GM23338 (cell line): Measurements from ENCODE around the gene AZIN2. TPM values are rescaled to one million over a fixed set of nuclear protein-coding genes. Genes with fewer than 3 reads are reported as not detected.

Experiments used
- ATAC-seq: fragments of 200-7000 bp; cut with Tn5 transposase; 3 replicates; pipeline ENCODE4 v1.9.1; 2020
- DNase-seq: peaks from one replicate; pipeline ENCODE4 v3.0.0-alpha.2; 2015; ENCODE audit warnings: low spot score
- H2AFZ ChIP-seq: fragments of 200-600 bp; sonication (generic); 2 replicates; pipeline ENCODE4 v1.8.0; 2016; ENCODE audit warnings: antibody characterized with exemption, mild to moderate bottlenecking, moderate library complexity
- H3F3A ChIP-seq: fragments of 200-600 bp; sonication (generic); replicated peaks from 2 replicates; pipeline ENCODE4 v1.8.0; 2017; ENCODE audit warnings: antibody characterized with exemption, mixed run types, low read depth
- H3K27ac ChIP-seq: fragments of 200-600 bp; sonication (generic); 2 replicates; pipeline ENCODE4 v1.6.1; 2016; ENCODE audit warnings: low read depth
- H3K27me3 ChIP-seq: fragments of 200-600 bp; sonication (generic); 2 replicates; pipeline ENCODE4 v1.8.0; 2016; ENCODE audit warnings: mild to moderate bottlenecking, mixed run types, moderate library complexity; ENCODE audit not compliant: insufficient read depth
- H3K36me3 ChIP-seq: fragments of 200-600 bp; sonication (generic); 2 replicates; pipeline ENCODE4 v1.8.0; 2016; ENCODE audit warnings: mild to moderate bottlenecking; ENCODE audit not compliant: insufficient read depth
- H3K4me1 ChIP-seq: fragments of 200-600 bp; sonication (generic); 2 replicates; pipeline ENCODE4 v1.8.0; 2016; ENCODE audit warnings: mild to moderate bottlenecking, moderate library complexity; ENCODE audit not compliant: insufficient read depth
- H3K4me2 ChIP-seq: fragments of 200-600 bp; sonication (generic); 2 replicates; pipeline ENCODE4 v1.7.1; 2017; ENCODE audit warnings: mixed run types
- H3K4me3 ChIP-seq: fragments of 200-600 bp; sonication (generic); 2 replicates; pipeline ENCODE4 v1.6.1; 2016; ENCODE audit warnings: mixed run types
- H3K79me2 ChIP-seq: fragments of 200-600 bp; sonication (generic); replicated peaks from 2 replicates; pipeline ENCODE4 v1.8.0; 2017; ENCODE audit warnings: mild to moderate bottlenecking; ENCODE audit not compliant: insufficient read depth
- H3K9me2 ChIP-seq: fragments of 200-600 bp; sonication (generic); 2 replicates; pipeline ENCODE4 v1.8.0; 2017; ENCODE audit not compliant: insufficient read depth
- H4K20me1 ChIP-seq: fragments of 200-600 bp; sonication (generic); replicated peaks from 2 replicates; pipeline ENCODE4 v1.8.0; 2017; ENCODE audit warnings: mild to moderate bottlenecking; ENCODE audit not compliant: insufficient read depth
- H3K27ac Mint-ChIP-seq: 2 replicates; pipeline ENCODE4 v1.8.0; 2020; ENCODE audit warnings: inconsistent platforms, mild to moderate bottlenecking, moderate library complexity, mixed read lengths
- H3K27me3 Mint-ChIP-seq: 3 replicates; pipeline ENCODE4 v1.8.0; 2022; ENCODE audit warnings: low read depth, mild to moderate bottlenecking, moderate library complexity, mixed read lengths, inconsistent platforms; ENCODE audit not compliant: insufficient read depth, poor library complexity
- H3K36me3 Mint-ChIP-seq: 3 replicates; pipeline ENCODE4 v1.8.0; 2021; ENCODE audit warnings: low read depth, mild to moderate bottlenecking, inconsistent platforms, moderate library complexity, mixed read lengths
- H3K4me1 Mint-ChIP-seq: 3 replicates; pipeline ENCODE4 v1.8.0; 2020; ENCODE audit warnings: mild to moderate bottlenecking, inconsistent platforms, mixed read lengths
- H3K4me3 Mint-ChIP-seq: 3 replicates; pipeline ENCODE4 v1.8.0; 2021; ENCODE audit warnings: moderate library complexity, mild to moderate bottlenecking, inconsistent platforms, mixed read lengths
- H3K9me3 Mint-ChIP-seq: 3 replicates; pipeline ENCODE4 v1.8.0; 2020; ENCODE audit warnings: moderate library complexity, mild to moderate bottlenecking, inconsistent platforms, mixed read lengths
- EZH2 ChIP-seq: fragments of 200-600 bp; sonication (generic); IDR thresholded peaks from one replicate; pipeline ENCODE4 v1.8.0; 2017; ENCODE audit warnings: antibody characterized with exemption, mild to moderate bottlenecking, low read depth; ENCODE audit not compliant: unreplicated experiment
- NANOG ChIP-seq: IDR thresholded peaks from 2 replicates; pipeline ENCODE4 v1.6.1; 2016; ENCODE audit warnings: antibody characterized with exemption, borderline replicate concordance
- STAT1 ChIP-seq: IDR thresholded peaks from one replicate; pipeline ENCODE4 v1.6.1; 2016; ENCODE audit warnings: antibody characterized with exemption; ENCODE audit not compliant: unreplicated experiment
- ZNF114 ChIP-seq: fragments of 250-450 bp; sonication (Bioruptor Pico); IDR thresholded peaks from 2 replicates; pipeline ENCODE4 v1.5.0; 2020; ENCODE audit warnings: mild to moderate bottlenecking, moderate library complexity
- ZNF331 ChIP-seq: fragments of 250-450 bp; sonication (Bioruptor Pico); IDR thresholded peaks from 2 replicates; pipeline ENCODE4 v1.5.0; 2020; ENCODE audit warnings: low read depth, mild to moderate bottlenecking, moderate library complexity
- polyA plus RNA-seq: library from polyadenylated mRNA; unstranded; fragments of >200 nt; fragmentation: Nextera tagmentation; extraction: Ambion mirVana; gene quantifications from 2 replicates; pipeline ENCODE4 v1.2.1, GENCODE V29; 2016
- total RNA-seq: library from RNA; depleted of rRNA; stranded (reverse); fragments of >200 nt; shearing (Covaris generic); gene quantifications from 2 replicates; pipeline ENCODE4 v1.2.3, GENCODE V29; 2014
- TF ChIP-seq, protein P1 (sequence below): fragments of 250-450 bp; sonication (Bioruptor Pico); IDR thresholded peaks from 2 replicates; pipeline ENCODE4 v1.5.0; 2020; ENCODE audit warnings: mild to moderate bottlenecking, moderate library complexity
- TF ChIP-seq, protein P2 (sequence below): IDR thresholded peaks from one replicate; pipeline ENCODE4 v1.6.1; 2018; ENCODE audit warnings: antibody characterized with exemption; ENCODE audit not compliant: unreplicated experiment

Gene AZIN2
- total and polyA plus RNA-seq, 2 experiments from 2014 or later: 0.37 to 1.2 TPM

DNA sequence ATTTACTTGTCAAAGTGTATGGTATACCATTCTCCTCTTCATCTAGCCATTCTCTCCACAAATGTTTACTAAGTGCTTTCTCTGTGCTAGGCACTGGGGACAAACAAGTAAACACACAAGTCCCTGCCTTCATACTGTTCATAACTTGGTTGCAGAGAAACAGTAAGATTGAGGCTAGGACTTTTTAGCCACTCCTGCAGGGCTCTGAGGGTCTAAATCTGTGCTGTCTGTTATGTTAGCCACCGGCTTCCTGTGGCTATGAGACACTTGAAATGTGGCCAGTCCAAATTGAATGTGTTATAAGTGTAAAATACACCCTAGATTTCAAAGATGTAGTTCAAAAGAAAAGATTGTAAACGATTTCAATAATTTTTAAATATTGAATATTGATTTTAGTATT, 50.2 kb downstream of the AZIN2 start (continued):
- TF ChIP-seq EZH2 (no peak), STAT1 (no peak)

GRCh38 chr1:33132549-33132948, 51.6 kb downstream of the AZIN2 start:
- no peak overlapping the region for H3K4me2 ChIP-seq
- DNase-seq: no peak
- no peaks in the 10 kb centered on the region; the same call in 1 of the 2 replicates for H3F3A ChIP-seq
- no peak overlapping the region for H3K27ac ChIP-seq
- peaks cover 23% of the 10 kb centered on the region for H3K4me1 ChIP-seq
- ATAC-seq: no peak
- Mint-ChIP-seq H3K36me3 (no peaks in the 10 kb centered on the region; the same call in 2 of the 3 replicates), H3K4me3 (no peak overlapping the region), H3K27me3 (peaks cover 3% of the 10 kb centered on the region), H3K27ac (no peak overlapping the region), H3K9me3 (no peaks in the 10 kb centered on the region), H3K4me1 (peaks cover 11% of the 10 kb centered on the region)
- no peaks in the 10 kb centered on the region for H3K27me3 ChIP-seq
- TF ChIP-seq, protein P1, sequence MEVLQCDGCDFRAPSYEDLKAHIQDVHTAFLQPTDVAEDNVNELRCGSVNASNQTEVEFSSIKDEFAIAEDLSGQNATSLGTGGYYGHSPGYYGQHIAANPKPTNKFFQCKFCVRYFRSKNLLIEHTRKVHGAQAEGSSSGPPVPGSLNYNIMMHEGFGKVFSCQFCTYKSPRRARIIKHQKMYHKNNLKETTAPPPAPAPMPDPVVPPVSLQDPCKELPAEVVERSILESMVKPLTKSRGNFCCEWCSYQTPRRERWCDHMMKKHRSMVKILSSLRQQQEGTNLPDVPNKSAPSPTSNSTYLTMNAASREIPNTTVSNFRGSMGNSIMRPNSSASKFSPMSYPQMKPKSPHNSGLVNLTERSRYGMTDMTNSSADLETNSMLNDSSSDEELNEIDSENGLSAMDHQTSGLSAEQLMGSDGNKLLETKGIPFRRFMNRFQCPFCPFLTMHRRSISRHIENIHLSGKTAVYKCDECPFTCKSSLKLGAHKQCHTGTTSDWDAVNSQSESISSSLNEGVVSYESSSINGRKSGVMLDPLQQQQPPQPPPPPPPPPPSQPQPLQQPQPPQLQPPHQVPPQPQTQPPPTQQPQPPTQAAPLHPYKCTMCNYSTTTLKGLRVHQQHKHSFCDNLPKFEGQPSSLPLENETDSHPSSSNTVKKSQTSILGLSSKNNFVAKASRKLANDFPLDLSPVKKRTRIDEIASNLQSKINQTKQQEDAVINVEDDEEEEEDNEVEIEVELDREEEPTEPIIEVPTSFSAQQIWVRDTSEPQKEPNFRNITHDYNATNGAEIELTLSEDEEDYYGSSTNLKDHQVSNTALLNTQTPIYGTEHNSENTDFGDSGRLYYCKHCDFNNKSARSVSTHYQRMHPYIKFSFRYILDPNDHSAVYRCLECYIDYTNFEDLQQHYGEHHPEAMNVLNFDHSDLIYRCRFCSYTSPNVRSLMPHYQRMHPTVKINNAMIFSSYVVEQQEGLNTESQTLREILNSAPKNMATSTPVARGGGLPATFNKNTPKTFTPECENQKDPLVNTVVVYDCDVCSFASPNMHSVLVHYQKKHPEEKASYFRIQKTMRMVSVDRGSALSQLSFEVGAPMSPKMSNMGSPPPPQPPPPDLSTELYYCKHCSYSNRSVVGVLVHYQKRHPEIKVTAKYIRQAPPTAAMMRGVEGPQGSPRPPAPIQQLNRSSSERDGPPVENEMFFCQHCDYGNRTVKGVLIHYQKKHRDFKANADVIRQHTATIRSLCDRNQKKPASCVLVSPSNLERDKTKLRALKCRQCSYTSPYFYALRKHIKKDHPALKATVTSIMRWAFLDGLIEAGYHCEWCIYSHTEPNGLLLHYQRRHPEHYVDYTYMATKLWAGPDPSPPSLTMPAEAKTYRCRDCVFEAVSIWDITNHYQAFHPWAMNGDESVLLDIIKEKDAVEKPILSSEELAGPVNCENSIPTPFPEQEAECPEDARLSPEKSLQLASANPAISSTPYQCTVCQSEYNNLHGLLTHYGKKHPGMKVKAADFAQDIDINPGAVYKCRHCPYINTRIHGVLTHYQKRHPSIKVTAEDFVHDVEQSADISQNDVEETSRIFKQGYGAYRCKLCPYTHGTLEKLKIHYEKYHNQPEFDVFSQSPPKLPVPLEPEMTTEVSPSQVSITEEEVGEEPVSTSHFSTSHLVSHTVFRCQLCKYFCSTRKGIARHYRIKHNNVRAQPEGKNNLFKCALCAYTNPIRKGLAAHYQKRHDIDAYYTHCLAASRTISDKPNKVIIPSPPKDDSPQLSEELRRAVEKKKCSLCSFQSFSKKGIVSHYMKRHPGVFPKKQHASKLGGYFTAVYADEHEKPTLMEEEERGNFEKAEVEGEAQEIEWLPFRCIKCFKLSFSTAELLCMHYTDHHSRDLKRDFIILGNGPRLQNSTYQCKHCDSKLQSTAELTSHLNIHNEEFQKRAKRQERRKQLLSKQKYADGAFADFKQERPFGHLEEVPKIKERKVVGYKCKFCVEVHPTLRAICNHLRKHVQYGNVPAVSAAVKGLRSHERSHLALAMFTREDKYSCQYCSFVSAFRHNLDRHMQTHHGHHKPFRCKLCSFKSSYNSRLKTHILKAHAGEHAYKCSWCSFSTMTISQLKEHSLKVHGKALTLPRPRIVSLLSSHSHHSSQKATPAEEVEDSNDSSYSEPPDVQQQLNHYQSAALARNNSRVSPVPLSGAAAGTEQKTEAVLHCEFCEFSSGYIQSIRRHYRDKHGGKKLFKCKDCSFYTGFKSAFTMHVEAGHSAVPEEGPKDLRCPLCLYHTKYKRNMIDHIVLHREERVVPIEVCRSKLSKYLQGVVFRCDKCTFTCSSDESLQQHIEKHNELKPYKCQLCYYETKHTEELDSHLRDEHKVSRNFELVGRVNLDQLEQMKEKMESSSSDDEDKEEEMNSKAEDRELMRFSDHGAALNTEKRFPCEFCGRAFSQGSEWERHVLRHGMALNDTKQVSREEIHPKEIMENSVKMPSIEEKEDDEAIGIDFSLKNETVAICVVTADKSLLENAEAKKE (CRISPR knock-in tag): no peak
- TF ChIP-seq ZNF114: no peak
- TF ChIP-seq ZNF331: no peak
- TF ChIP-seq NANOG: no peak
- TF ChIP-seq, protein P2, sequence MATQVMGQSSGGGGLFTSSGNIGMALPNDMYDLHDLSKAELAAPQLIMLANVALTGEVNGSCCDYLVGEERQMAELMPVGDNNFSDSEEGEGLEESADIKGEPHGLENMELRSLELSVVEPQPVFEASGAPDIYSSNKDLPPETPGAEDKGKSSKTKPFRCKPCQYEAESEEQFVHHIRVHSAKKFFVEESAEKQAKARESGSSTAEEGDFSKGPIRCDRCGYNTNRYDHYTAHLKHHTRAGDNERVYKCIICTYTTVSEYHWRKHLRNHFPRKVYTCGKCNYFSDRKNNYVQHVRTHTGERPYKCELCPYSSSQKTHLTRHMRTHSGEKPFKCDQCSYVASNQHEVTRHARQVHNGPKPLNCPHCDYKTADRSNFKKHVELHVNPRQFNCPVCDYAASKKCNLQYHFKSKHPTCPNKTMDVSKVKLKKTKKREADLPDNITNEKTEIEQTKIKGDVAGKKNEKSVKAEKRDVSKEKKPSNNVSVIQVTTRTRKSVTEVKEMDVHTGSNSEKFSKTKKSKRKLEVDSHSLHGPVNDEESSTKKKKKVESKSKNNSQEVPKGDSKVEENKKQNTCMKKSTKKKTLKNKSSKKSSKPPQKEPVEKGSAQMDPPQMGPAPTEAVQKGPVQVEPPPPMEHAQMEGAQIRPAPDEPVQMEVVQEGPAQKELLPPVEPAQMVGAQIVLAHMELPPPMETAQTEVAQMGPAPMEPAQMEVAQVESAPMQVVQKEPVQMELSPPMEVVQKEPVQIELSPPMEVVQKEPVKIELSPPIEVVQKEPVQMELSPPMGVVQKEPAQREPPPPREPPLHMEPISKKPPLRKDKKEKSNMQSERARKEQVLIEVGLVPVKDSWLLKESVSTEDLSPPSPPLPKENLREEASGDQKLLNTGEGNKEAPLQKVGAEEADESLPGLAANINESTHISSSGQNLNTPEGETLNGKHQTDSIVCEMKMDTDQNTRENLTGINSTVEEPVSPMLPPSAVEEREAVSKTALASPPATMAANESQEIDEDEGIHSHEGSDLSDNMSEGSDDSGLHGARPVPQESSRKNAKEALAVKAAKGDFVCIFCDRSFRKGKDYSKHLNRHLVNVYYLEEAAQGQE: no peak
- no peak overlapping the region for H3K4me3 ChIP-seq
- H4K20me1 ChIP-seq: no peaks in the 10 kb centered on the region
- H3K9me2 ChIP-seq: no peaks in the 10 kb centered on the region
- H3K79me2 ChIP-seq: no peaks in the 10 kb centered on the region
- H3K36me3 ChIP-seq: no peaks in the 10 kb centered on the region
- no peak overlapping the region for H2AFZ ChIP-seq
